GM18526 (cell line): ENCODE measurements around the gene TPP1.

ENCODE experiments used
- POLR2A ChIP-seq: IDR thresholded peaks from 3 replicates; pipeline ENCODE4 v1.6.1; 2011; ENCODE audit not compliant: insufficient read length; ENCODE audit errors: extremely low read depth

Gene TPP1

GRCh38 chr11:6574816-6575715, 44.2 kb downstream of the TPP1 start:
- no peak for TF ChIP-seq POLR2A

DNA sequence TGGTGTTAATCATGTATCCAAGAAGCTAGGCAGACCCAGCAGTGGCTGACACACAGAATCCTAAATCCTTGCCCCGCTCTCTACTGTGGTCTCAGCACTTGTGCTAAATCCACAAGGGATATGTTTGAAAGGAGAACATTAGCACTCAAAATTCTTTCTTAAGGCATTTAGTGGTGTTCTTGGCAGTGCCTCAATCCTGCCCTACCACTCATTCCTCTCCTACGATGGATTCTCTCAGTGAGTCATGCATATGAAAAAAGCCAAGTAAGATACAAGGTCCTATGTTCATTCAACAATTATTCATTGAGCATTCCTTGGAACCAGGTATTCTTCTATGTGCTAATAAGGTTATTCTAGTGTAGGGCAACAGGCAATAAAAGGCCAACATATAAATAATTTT, 47.0 kb downstream of the TPP1 start:
- TF ChIP-seq POLR2A, result no peak

DNA sequence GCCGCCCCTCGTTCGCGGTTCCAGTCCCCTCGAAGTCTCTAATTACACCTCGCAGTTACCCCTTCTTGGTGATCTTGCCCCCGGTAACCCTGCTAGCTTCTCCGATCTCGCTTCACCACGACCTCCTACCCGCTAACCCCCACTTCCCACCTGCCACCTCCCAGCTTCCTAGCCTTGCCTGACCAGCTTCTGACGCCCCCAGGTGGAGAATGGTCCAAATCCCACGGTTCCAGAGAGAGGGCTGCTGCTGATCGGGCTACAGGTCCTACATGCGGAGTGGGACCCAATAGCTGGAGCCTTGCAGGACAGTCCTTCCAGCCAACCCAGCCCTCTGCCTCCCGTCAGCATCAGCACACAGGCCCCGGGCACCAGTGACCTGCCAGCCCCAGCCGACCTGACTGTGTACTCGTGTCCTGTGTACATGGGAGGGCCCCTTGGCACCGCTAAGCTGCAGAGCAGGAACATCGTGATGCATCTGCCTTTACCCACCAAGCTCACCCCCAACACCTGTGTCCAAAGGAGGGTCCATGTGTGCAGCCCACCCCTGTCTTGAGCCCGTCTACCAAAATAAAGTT, 47.7 kb downstream of the TPP1 start:
- no peak for TF ChIP-seq POLR2A

GRCh38 chr11:6570691-6571427, 48.4 kb downstream of the TPP1 start:
- TF ChIP-seq POLR2A, result no peak

GRCh38 chr11:6569706-6570105, 49.5 kb downstream of the TPP1 start:
- TF ChIP-seq POLR2A, result no peak

DNA sequence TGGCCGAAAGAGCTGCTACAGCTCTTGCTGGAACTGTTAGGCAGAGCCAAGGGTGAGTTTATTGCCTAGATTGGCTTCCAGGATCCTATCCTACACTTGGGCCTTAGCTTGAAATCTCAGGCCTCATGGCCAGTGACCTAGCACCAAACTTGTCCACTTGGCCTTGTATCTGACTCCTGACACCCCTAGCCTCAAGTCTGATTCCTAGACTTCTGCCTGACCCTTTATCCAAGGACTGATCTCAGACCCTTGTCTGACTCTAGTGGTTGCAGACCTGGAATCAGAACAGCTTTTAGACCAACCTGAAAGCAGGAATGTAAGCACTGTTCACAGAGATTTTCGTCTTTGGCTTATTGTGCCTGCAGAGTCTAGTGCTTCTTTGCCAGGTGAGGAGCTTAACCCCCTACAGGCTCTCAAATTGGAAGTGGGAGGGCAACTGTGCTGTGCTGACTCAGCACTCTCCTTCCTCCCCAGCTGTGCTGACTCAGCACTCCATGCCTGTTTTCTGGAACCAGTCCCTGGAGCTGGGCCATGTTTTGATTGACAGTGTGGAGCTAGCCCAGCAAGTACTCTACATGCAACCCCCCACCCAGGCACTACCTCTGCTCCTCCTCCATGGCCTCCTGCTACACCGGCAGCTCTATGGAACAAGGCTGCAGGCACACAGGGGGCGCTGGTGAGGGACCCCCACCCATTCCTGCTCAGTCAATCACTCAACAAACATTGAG, 50.9 kb downstream of the TPP1 start:
- TF ChIP-seq POLR2A, result no peak

DNA sequence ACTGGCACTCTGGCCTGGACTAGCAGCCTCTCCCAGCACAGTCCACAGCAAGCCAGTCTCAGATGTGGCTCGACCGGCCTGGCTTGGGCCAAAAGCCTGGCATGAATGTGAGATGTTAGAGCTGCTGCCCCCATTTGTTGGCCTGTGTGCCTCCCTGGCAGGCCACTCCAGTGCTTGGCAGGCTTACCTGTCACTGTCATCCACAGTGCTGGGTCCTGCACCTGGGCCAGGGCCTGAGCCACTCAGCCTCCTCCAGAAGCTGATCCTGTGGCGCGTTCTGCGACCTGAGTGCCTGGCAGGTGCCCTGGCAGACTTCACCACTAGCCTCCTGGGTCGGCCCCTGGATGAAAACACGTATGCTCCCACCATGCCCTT, 51.9 kb downstream of the TPP1 start:
- TF ChIP-seq POLR2A, result no peak

GRCh38 chr11:6566704-6567370, 52.4 kb downstream of the TPP1 start:
- no peak for TF ChIP-seq POLR2A

GRCh38 chr11:6565988-6566703, 53.1 kb downstream of the TPP1 start:
- no peak for TF ChIP-seq POLR2A

DNA sequence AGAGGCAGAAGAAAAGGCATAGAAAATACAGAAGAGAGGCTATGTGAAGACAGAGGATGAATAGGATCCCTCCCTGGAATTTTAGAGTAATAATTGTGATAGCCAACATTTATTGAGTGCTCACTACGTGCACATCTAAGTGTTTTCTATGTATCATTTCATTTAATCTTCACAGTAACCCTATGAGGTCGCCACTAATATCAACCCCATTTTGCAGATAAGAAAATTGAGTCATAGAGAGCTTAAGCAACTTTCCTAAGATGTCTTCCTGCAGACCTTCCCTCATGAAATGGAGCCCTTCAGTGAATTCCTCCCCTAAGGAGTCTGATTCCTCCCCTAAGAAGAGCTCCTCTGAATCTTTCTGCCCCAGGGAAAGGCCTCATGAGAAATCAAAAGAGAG, 53.9 kb downstream of the TPP1 start:
- no peak for TF ChIP-seq POLR2A

GRCh38 chr11:6563667-6564066, 55.6 kb downstream of the TPP1 start:
- no peak for TF ChIP-seq POLR2A

GRCh38 chr11:6563121-6563619, 56.1 kb downstream of the TPP1 start:
- TF ChIP-seq POLR2A, result no peak
